Measurements from ENCODE around the gene PRMT7. TPM values are rescaled to one million over a fixed set of nuclear protein-coding genes. Genes with fewer than 3 reads are reported as not detected.

The PRMT7 gene
- total and polyA plus RNA-seq, 2 experiments from 2014 or later, result 27.2 to 49.6 TPM

- Histone ChIP-seq H3K4me2 (ENCODE audit: unreplicated experiment) (no peak overlapping the region), H3K79me2 (ENCODE audit: insufficient read depth) (no peaks in the 10 kb centered on the region), H3K4me3 (no peak overlapping the region), H3K27me3 (replicated peaks; ENCODE audit: insufficient read depth) (no peaks in the 10 kb centered on the region), H3K27ac (no peak overlapping the region), H3K9me3 (ENCODE audit: low read depth) (no peaks in the 10 kb centered on the region), H3K36me3 (ENCODE audit: low read depth) (no peaks in the 10 kb centered on the region), H3K9me2 (ENCODE audit: insufficient read depth) (no peaks in the 10 kb centered on the region), H4K20me1 (ENCODE audit: insufficient read depth) (no peaks in the 10 kb centered on the region), H3K4me1 (ENCODE audit: insufficient read depth) (peaks cover 24% of the 10 kb centered on the region), H3K9ac (no peak overlapping the region), H2AFZ (no peak overlapping the region), H3F3A (ENCODE audit: insufficient read depth) (peaks cover 27% of the 10 kb centered on the region)
- TF ChIP-seq EZH2 (IDR thresholded peaks at IDR 0.05; ENCODE audit: insufficient read depth, poor library complexity, severe bottlenecking), result no peak
- no peak for TF ChIP-seq EZH2phosphoT487 (IDR thresholded peaks at IDR 0.05; ENCODE audit: insufficient read depth, low read depth)
- DNase-seq, result no peak
- in situ Hi-C loops (cut with MboI), result loop anchor here (10.0 kb wide), 1 partner anchor 105 kb away; no protein-coding TSS in a partner anchor
- WGBS, 2 experiments (ENCODE audit: low coverage in 1 of 2, low lambda C conversion rate in 2 of 2, missing lambda C conversion rate in 2 of 2), result 88 to 89% methylated on average over 3 of the region's 3 CpGs
These were observed 88.6 kb downstream of the PRMT7 start for GRCh38 chr16:68399456-68399855.

DNA sequence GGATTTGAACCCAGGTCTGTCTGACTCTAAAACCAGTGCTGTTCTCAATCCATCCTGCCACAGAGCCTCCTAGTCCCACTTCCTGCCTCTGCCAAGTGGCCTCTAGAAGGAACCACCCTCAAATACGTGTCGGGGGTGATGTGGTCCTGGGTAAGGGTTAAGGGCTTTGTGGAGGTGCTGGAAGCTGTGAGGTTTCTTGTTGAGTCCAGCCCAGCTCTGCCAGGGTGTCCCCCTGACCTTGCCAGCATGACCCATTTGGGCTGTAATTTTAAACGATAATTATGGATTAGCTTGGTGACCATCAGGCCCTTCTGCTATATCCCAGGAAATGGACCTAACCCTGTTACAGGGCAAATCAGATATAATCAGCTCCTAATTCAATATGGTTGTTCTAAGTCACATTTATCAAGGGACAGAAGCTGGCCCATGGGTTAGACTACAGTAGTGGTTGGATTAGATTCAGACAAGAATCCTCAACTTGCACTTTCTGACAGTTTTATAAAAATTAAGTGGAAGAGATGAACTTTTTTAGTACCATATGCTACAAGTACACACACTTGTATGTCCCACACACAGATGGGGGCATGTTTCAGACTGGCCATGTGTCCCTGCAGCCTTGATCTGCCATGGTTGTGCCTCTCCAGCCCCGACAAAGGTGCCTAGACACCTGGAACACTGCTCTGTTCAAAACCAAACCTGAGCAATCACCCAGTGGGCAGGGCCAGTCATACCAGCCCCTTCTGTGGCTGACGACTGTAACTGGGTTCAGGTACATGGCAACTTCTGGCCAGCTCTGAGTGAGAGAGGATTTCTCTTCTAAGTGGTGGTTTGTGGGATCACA, 89.5 kb downstream of the PRMT7 start:
- in situ Hi-C loops (cut with MboI), result no loop called here
- DNase-seq, result no peak
- Histone ChIP-seq H3K36me3 (ENCODE audit: low read depth) (no peaks in the 10 kb centered on the region), H3K9me2 (ENCODE audit: insufficient read depth) (no peaks in the 10 kb centered on the region), H3K79me2 (ENCODE audit: insufficient read depth) (no peaks in the 10 kb centered on the region), H4K20me1 (ENCODE audit: insufficient read depth) (no peaks in the 10 kb centered on the region), H3K9me3 (ENCODE audit: low read depth) (no peaks in the 10 kb centered on the region), H3F3A (ENCODE audit: insufficient read depth) (peaks cover 27% of the 10 kb centered on the region), H3K27ac (no peak overlapping the region), H3K9ac (no peak overlapping the region), H2AFZ (no peak overlapping the region), H3K4me3 (no peak overlapping the region), H3K4me2 (ENCODE audit: unreplicated experiment) (no peak overlapping the region), H3K4me1 (ENCODE audit: insufficient read depth) (peaks cover 24% of the 10 kb centered on the region), H3K27me3 (replicated peaks; ENCODE audit: insufficient read depth) (no peaks in the 10 kb centered on the region)
- WGBS, 2 experiments (ENCODE audit: low coverage in 1 of 2, low lambda C conversion rate in 2 of 2, missing lambda C conversion rate in 2 of 2), result 65 to 77% methylated on average over 5 of the region's 5 CpGs
- TF ChIP-seq EZH2phosphoT487 (IDR thresholded peaks at IDR 0.05; ENCODE audit: insufficient read depth, low read depth) (no peak), EZH2 (IDR thresholded peaks at IDR 0.05; ENCODE audit: insufficient read depth, poor library complexity, severe bottlenecking) (no peak)

DNA sequence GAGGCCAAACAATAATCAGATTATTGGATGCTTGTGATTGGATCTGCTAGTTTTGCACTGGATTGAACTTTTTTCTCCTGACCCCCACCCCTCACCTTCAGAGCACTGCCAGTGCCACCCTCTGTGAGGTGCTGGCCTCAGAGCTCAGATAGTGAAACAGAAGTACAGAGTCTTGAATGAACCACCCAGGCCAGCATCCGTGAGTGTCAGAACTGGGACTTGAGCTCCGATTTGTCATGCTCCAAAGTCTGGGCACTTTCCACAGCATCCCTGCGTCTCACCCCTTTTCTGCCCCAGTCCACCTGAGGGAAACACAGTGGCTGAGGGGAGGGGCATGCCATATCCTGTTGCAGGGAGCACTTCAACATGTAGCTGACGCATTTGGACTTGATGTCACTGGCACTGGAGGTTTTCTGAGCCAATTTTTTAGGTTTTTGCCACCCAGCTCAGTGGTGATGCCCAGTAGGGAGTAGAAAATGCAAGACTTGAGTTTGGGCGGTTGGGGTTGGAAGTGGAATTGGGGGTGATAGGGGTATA, 90.2 kb downstream of the PRMT7 start:
- no peak overlapping the region for H3K9ac ChIP-seq
- H3K4me2 ChIP-seq (ENCODE audit: unreplicated experiment), result no peak overlapping the region
- no peak overlapping the region for H3K27ac ChIP-seq
- no peaks in the 10 kb centered on the region for H3K79me2 ChIP-seq (ENCODE audit: insufficient read depth)
- peaks cover 27% of the 10 kb centered on the region for H3F3A ChIP-seq (ENCODE audit: insufficient read depth)
- TF ChIP-seq EZH2 (IDR thresholded peaks at IDR 0.05; ENCODE audit: insufficient read depth, poor library complexity, severe bottlenecking), result no peak
- TF ChIP-seq EZH2phosphoT487 (IDR thresholded peaks at IDR 0.05; ENCODE audit: insufficient read depth, low read depth), result no peak
- WGBS, 2 experiments (ENCODE audit: low coverage in 1 of 2, low lambda C conversion rate in 2 of 2, missing lambda C conversion rate in 2 of 2), result 77 to 79% methylated on average over 5 of the region's 5 CpGs
- H3K9me2 ChIP-seq (ENCODE audit: insufficient read depth), result no peaks in the 10 kb centered on the region
- H3K27me3 ChIP-seq (replicated peaks; ENCODE audit: insufficient read depth), result no peaks in the 10 kb centered on the region
- no peak overlapping the region for H2AFZ ChIP-seq
- H4K20me1 ChIP-seq (ENCODE audit: insufficient read depth), result no peaks in the 10 kb centered on the region
- no peaks in the 10 kb centered on the region for H3K36me3 ChIP-seq (ENCODE audit: low read depth)
- no peak for DNase-seq
- peaks cover 24% of the 10 kb centered on the region for H3K4me1 ChIP-seq (ENCODE audit: insufficient read depth)
- no peak overlapping the region for H3K4me3 ChIP-seq
- in situ Hi-C loops (cut with MboI), result no loop called here
- H3K9me3 ChIP-seq (ENCODE audit: low read depth), result no peaks in the 10 kb centered on the region

DNA sequence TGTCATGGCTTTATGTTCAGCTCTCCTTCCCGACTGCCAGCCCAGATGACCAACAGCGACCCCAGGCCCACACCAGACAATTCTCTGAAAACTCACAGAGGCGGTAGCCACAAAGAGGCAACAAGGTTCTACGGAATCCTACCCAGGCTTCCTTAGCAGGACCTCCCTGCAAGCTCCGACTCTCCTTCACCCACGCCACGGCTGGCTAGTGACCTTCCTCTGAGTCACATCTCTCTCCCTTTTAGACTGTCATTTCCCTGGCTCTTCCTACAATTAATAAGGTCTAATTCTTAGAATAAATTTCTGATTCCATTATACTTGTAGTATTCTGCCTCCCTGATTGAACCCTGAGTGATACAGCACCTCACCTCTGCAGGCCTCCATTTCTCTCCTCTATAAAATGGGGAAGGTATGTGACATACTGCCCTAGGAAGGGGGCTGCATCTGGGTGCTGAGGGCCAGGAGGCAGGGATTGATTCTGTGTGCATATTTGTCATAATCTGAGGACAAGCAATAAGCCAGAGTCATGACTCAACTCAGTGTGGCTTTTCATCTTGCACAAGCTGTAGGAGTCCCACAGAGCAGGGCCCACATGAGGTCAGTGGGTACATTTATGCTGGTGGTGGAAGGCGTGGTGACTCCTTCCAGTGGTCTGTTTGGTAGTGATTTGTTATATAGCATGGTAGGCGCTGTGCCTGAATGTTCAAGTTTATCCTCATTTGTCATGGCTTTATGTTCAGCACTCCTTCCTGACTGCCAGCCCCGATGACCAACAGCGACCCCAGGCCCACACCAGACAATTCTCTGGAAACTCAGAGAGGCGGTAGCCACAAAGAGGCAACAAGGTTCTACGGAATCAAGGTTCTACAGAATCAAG, 91.3 kb downstream of the PRMT7 start:
- WGBS, 2 experiments (ENCODE audit: low coverage in 1 of 2, low lambda C conversion rate in 2 of 2, missing lambda C conversion rate in 2 of 2), result 42 to 49% methylated on average over 13 of the region's 13 CpGs
- no peak overlapping the region for H2AFZ ChIP-seq
- H3K9me2 ChIP-seq (ENCODE audit: insufficient read depth), result no peaks in the 10 kb centered on the region
- H3K4me1 ChIP-seq (ENCODE audit: insufficient read depth), result peaks cover 34% of the 10 kb centered on the region
- H3K9ac ChIP-seq, result peak overlapping the region; percentile 24; the same call in 1 of the 2 replicates
- H3K4me3 ChIP-seq, result no peak overlapping the region
- no peaks in the 10 kb centered on the region for H4K20me1 ChIP-seq (ENCODE audit: insufficient read depth)
- peak overlapping the region; percentile 78 for H3K27ac ChIP-seq
- H3K36me3 ChIP-seq (ENCODE audit: low read depth), result no peaks in the 10 kb centered on the region
- no peaks in the 10 kb centered on the region for H3K27me3 ChIP-seq (replicated peaks; ENCODE audit: insufficient read depth)
- H3K9me3 ChIP-seq (ENCODE audit: low read depth), result no peaks in the 10 kb centered on the region
- no peaks in the 10 kb centered on the region for H3K79me2 ChIP-seq (ENCODE audit: insufficient read depth)
- H3K4me2 ChIP-seq (ENCODE audit: unreplicated experiment), result peak overlapping the region; percentile 46
- peak; percentile 93 for DNase-seq
- peaks cover 33% of the 10 kb centered on the region for H3F3A ChIP-seq (ENCODE audit: insufficient read depth)
- TF ChIP-seq EZH2phosphoT487 (IDR thresholded peaks at IDR 0.05; ENCODE audit: insufficient read depth, low read depth) (no peak), EZH2 (IDR thresholded peaks at IDR 0.05; ENCODE audit: insufficient read depth, poor library complexity, severe bottlenecking) (no peak)
- in situ Hi-C loops (cut with MboI), result no loop called here
